Natural killer cell (primary cell): ENCODE measurements around the gene FRMD4A. TPM values are rescaled to one million over a fixed set of nuclear protein-coding genes. Genes with fewer than 3 reads are reported as not detected.

Source experiments
- ATAC-seq, 3 donors: fragments of 150-1000 bp in 2 of 3; fragments of 200-7000 bp in 1 of 3; cut with Tn5 transposase; 1 replicate in 1 of 3; 2 replicates in 2 of 3; pipeline ENCODE4 v1.10.0; 2021; ENCODE audit warnings: mild to moderate bottlenecking in 2 of 3, moderate library complexity in 2 of 3
- DNase-seq, 2 donors: peaks; one replicate each; pipeline versions ENCODE4 v3.0.0 to v3.0.0-alpha.2; 2013 to 2021; ENCODE audit warnings: mixed read lengths in 1 of 2
- H3K27ac ChIP-seq: one replicate; pipeline ENCODE4 v1.5.1; 2013; ENCODE audit warnings: mild to moderate bottlenecking, low read length
- H3K27me3 ChIP-seq: one replicate; pipeline ENCODE4 v1.6.1; 2013; ENCODE audit warnings: low read length; ENCODE audit not compliant: control insufficient read depth, insufficient read depth
- H3K36me3 ChIP-seq: one replicate; pipeline ENCODE4 v1.6.1; 2013; ENCODE audit warnings: low read length; ENCODE audit not compliant: control insufficient read depth, insufficient read depth
- H3K4me1 ChIP-seq: one replicate; pipeline ENCODE4 v1.6.1; 2013; ENCODE audit warnings: low read length; ENCODE audit not compliant: control insufficient read depth, insufficient read depth
- H3K4me3 ChIP-seq: one replicate; pipeline ENCODE4 v1.5.1; 2013; ENCODE audit warnings: low read length
- H3K9me3 ChIP-seq: one replicate; pipeline ENCODE4 v1.6.1; 2013; ENCODE audit warnings: low read length; ENCODE audit not compliant: control insufficient read depth, insufficient read depth
- H3K27ac Mint-ChIP-seq, 2 donors: one replicate each; pipeline ENCODE4 v1.8.0; 2022; ENCODE audit warnings: mild to moderate bottlenecking in 2 of 2, mixed read lengths in 2 of 2, moderate library complexity in 1 of 2
- H3K27me3 Mint-ChIP-seq, 2 donors: one replicate each; pipeline ENCODE4 v1.8.0; 2022; ENCODE audit warnings: low read depth in 2 of 2, mixed read lengths in 2 of 2
- H3K36me3 Mint-ChIP-seq: one replicate; pipeline ENCODE4 v1.8.0; 2022; ENCODE audit warnings: mixed read lengths
- H3K4me1 Mint-ChIP-seq, 2 donors: one replicate each; pipeline ENCODE4 v1.8.0; 2022; ENCODE audit warnings: mixed read lengths in 2 of 2
- H3K4me3 Mint-ChIP-seq: one replicate; pipeline ENCODE4 v1.8.0; 2022; ENCODE audit warnings: mild to moderate bottlenecking, moderate library complexity, mixed read lengths
- H3K9me3 Mint-ChIP-seq, 2 donors: one replicate each; pipeline ENCODE4 v1.8.0; 2022; ENCODE audit warnings: mixed read lengths in 2 of 2
- WGBS: methylation state at CpG from one replicate; pipeline ENCODE4 v1.1.7; 2013; ENCODE audit warnings: missing lambda C conversion rate; ENCODE audit not compliant: insufficient coverage; 5-methylcytosine and 5-hydroxymethylcytosine counted together
- intact Hi-C: fragments of 100-400 bp; cut with micrococcal nuclease; formaldehyde crosslinking; loops from one replicate; pipeline ENCODE4 v1.14.2; 2022
- total RNA-seq, 4 donors: library from RNA; stranded (reverse); fragments of 120-200 nt in 1 of 4; gene quantifications; one replicate each; pipeline versions ENCODE4 v1.2.3 to v1.2.4, GENCODE V29; 2013 to 2022
- TF ChIP-seq, protein P1 (sequence below): fragments of 200-600 bp; IDR thresholded peaks from one replicate; pipeline ENCODE4 v1.8.0; 2022; ENCODE audit warnings: antibody characterized with exemption

Gene FRMD4A
- total RNA-seq, 3 donors from 2014 or later (not counting 1 experiment from before 2014, with no cell fraction given): 0.36 to 0.38 TPM; not detected in 1

- Histone ChIP-seq H3K4me3 (no peak overlapping the region), H3K9me3 (no peaks in the 10 kb centered on the region), H3K4me1 (no peaks in the 10 kb centered on the region), H3K27ac (no peak overlapping the region), H3K36me3 (no peaks in the 10 kb centered on the region), H3K27me3 (no peaks in the 10 kb centered on the region)
- Mint-ChIP-seq H3K27ac (no peak overlapping the region), H3K4me1 (no peaks in the 10 kb centered on the region), H3K36me3 (no peaks in the 10 kb centered on the region), H3K9me3 (no peaks in the 10 kb centered on the region), H3K27me3 (peaks cover 8 to 27% of the 10 kb centered on the region in 2 donors), H3K4me3 (no peak overlapping the region)
- TF ChIP-seq, protein P1, sequence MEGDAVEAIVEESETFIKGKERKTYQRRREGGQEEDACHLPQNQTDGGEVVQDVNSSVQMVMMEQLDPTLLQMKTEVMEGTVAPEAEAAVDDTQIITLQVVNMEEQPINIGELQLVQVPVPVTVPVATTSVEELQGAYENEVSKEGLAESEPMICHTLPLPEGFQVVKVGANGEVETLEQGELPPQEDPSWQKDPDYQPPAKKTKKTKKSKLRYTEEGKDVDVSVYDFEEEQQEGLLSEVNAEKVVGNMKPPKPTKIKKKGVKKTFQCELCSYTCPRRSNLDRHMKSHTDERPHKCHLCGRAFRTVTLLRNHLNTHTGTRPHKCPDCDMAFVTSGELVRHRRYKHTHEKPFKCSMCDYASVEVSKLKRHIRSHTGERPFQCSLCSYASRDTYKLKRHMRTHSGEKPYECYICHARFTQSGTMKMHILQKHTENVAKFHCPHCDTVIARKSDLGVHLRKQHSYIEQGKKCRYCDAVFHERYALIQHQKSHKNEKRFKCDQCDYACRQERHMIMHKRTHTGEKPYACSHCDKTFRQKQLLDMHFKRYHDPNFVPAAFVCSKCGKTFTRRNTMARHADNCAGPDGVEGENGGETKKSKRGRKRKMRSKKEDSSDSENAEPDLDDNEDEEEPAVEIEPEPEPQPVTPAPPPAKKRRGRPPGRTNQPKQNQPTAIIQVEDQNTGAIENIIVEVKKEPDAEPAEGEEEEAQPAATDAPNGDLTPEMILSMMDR: no peak
- no peak for DNase-seq
- WGBS: 73% methylated on average over 2 of the region's 5 CpGs
- intact Hi-C loops: no loop called here
- ATAC-seq: no peak
Measured at GRCh38 chr10:13758756-13759155, 572.0 kb downstream of the FRMD4A start.

- no peak for ATAC-seq
- TF ChIP-seq, protein P1: no peak
- no peaks in the 10 kb centered on the region for H3K9me3 Mint-ChIP-seq
- Histone ChIP-seq H3K4me1 (no peaks in the 10 kb centered on the region), H3K27ac (no peak overlapping the region), H3K9me3 (no peaks in the 10 kb centered on the region), H3K4me3 (no peak overlapping the region), H3K36me3 (no peaks in the 10 kb centered on the region), H3K27me3 (no peaks in the 10 kb centered on the region)
- H3K27me3 Mint-ChIP-seq: peaks cover 8 to 27% of the 10 kb centered on the region in 2 donors
- intact Hi-C loops: no loop called here
- DNase-seq: no peak
- H3K4me1 Mint-ChIP-seq: no peaks in the 10 kb centered on the region
- H3K36me3 Mint-ChIP-seq: no peaks in the 10 kb centered on the region
- no peak overlapping the region for H3K27ac Mint-ChIP-seq
- H3K4me3 Mint-ChIP-seq: no peak overlapping the region
- WGBS: 78% methylated on average over 3 of the region's 3 CpGs
Measured at GRCh38 chr10:13758312-13758711, 572.4 kb downstream of the FRMD4A start.

GRCh38 chr10:13754277-13754676 lies 576.4 kb downstream of the FRMD4A start:
- Histone ChIP-seq H3K4me3 (no peak overlapping the region), H3K4me1 (no peaks in the 10 kb centered on the region), H3K27ac (no peak overlapping the region), H3K9me3 (no peaks in the 10 kb centered on the region), H3K36me3 (no peaks in the 10 kb centered on the region), H3K27me3 (no peaks in the 10 kb centered on the region)
- no peak for DNase-seq
- Mint-ChIP-seq H3K27ac (no peak overlapping the region), H3K4me1 (no peaks in the 10 kb centered on the region), H3K9me3 (no peaks in the 10 kb centered on the region), H3K27me3 (peaks cover 11 to 38% of the 10 kb centered on the region in 2 donors), H3K36me3 (no peaks in the 10 kb centered on the region), H3K4me3 (no peak overlapping the region)
- TF ChIP-seq, protein P1: no peak
- intact Hi-C loops: no loop called here
- WGBS: no CpG with 5 or more reads among the region's 2 CpGs
- ATAC-seq: no peak

DNA sequence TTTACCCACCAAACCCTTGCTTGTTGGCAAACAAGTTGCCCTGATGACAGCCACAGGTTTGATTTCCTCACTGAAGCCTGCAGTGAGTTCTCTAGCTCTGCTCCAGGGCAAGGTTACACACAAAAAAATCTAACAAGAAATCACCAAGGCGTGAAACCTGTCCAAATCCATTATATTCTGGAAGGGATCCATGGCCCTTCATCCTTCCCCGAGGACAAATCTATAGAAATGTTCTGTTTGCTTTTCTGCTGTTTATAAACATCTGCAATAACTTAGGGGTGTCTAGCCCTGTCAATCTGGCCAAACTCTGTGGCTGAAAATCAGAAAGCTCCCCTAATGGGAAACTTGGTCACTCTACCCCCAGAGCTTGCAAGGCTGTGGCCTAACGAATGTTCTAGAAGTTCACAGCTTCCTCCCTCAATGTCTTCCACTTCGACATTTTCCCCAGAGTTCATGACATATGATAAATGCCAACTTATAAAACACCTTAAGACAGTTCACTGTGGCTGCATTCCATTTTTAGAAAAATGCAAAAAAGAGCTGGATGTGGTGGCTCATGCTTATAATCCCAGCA lies 579.4 kb downstream of the FRMD4A start:
- Histone ChIP-seq H3K9me3 (no peaks in the 10 kb centered on the region), H3K27me3 (no peaks in the 10 kb centered on the region), H3K27ac (no peak overlapping the region), H3K4me3 (no peak overlapping the region), H3K4me1 (no peaks in the 10 kb centered on the region), H3K36me3 (no peaks in the 10 kb centered on the region)
- DNase-seq: no peak
- H3K27ac Mint-ChIP-seq: no peak overlapping the region
- 68% methylated on average over 4 of the region's 4 CpGs for WGBS
- no peak overlapping the region for H3K4me3 Mint-ChIP-seq
- TF ChIP-seq, protein P1: no peak
- ATAC-seq: no peak
- no peaks in the 10 kb centered on the region for H3K9me3 Mint-ChIP-seq
- intact Hi-C loops: no loop called here
- no peaks in the 10 kb centered on the region for H3K36me3 Mint-ChIP-seq
- no peaks in the 10 kb centered on the region for H3K4me1 Mint-ChIP-seq
- H3K27me3 Mint-ChIP-seq: peaks cover 15 to 52% of the 10 kb centered on the region in 2 donors
